Measurements from ENCODE around the gene PDE3A.

The PDE3A gene

DNA sequence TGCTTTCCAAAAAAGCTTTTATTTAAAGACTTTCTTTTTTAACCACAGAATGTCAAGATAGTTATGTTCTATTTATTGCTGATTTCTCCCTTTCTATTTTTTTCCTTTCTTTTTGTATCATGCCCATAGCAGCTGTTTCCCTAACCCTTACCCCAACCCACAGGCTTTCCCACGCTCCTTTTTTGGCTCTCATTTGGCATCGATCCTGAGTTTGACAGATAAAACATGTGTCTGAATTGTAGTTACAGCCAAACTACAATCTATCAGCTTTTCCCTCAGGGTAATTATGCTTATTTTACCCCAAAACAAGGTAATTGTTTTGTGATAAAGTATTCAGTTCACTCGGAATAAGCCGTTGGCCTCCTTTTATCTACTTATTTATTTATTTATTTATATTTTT is 46.7 kb downstream of the PDE3A start:
- in situ Hi-C loops (cut with HindIII; ENCODE audit: low pct_unique_long_range_greater_than_20kb, low sequenced_read_pairs), result no loop called here
- no peak for TF ChIP-seq JUND (IDR thresholded peaks at IDR 0.05; ENCODE audit: low read depth)
- DNase-seq (ENCODE audit: low read depth in 1 of 2, low spot score in 1 of 2), result no peak

DNA sequence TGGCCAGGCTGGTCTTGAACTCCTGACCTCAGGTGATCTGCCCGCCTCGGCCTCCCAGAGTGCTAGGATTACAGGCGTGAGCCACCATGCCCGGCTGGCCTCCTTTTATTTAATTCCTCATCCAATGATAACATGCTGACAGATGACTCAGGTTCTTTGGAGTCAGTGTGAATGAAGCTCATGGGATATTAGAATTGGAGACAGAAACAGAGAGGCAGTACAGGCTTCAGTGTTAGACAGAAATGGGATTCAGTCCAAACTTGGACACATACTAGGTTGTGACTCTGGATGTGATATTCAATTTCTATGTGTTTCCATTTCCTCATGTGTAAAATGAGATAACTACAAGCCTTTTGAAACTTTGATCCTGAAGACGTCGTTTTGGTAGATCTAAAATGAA is 47.3 kb downstream of the PDE3A start:
- TF ChIP-seq JUND (IDR thresholded peaks at IDR 0.05; ENCODE audit: low read depth), result no peak
- in situ Hi-C loops (cut with HindIII; ENCODE audit: low pct_unique_long_range_greater_than_20kb, low sequenced_read_pairs), result no loop called here
- DNase-seq (ENCODE audit: low read depth in 1 of 2, low spot score in 1 of 2), result no peak

DNA sequence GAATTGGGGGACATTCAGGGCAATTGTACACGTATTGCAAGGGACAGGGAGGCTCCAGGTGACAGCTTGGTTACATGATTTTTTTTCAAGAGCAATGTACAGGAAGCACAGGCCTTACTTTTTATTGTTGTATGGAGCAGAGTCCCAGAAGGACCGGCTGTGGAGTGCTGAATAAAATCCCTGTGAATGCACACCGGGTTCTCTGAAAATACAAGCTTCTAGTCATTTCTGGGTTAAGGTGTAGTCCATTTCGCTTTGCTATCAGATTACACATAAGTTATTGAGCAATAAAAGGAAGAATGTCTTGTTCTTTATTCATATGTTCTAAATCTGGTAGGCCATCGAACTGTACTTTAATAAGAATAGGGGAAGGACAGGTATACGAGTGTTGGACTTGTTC is 52.2 kb downstream of the PDE3A start:
- no peak for DNase-seq (ENCODE audit: low read depth in 1 of 2, low spot score in 1 of 2)
- no peak for TF ChIP-seq JUND (IDR thresholded peaks at IDR 0.05; ENCODE audit: low read depth)
- in situ Hi-C loops (cut with HindIII; ENCODE audit: low pct_unique_long_range_greater_than_20kb, low sequenced_read_pairs), result no loop called here

DNA sequence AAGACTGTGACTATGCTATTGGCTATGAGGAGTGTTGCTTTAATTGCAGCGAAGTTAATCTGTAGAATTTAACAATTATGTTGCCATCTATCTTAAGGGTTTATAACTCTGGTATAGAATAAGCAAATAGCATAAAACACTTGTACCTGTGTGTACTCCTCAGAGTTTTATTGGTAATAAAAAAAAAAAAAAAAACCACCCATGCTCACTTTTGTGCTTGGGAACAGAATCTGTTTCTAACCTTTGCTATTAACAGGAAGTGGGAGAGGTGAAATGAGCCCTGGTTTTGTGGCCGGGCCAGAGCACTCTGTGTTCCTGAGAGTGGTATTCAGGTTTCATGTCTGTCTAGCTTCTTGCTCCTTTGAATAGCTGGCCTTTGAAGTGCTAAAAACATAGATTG is 53.1 kb downstream of the PDE3A start:
- TF ChIP-seq JUND (IDR thresholded peaks at IDR 0.05; ENCODE audit: low read depth), result no peak
- in situ Hi-C loops (cut with HindIII; ENCODE audit: low pct_unique_long_range_greater_than_20kb, low sequenced_read_pairs), result no loop called here
- DNase-seq (ENCODE audit: low read depth in 1 of 2, low spot score in 1 of 2), result no peak

DNA sequence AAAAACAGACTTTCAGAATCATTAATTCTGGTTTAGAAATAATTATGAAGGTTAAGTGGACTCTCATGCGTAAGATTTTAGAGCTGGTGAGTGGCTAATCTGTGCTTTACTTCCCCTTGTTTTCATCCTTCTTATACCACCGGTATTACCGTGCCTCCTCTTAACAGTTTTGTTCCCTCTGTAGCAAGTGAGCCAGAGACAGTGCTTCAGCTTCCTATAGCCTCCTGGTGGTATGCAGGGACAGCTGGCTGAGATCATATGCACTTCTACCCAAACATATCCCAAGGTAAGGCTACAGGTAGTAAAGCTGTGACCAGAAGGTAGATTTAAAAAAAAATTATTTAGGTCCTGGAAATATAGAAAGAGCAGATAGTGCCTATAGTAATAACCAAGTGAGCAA is 55.2 kb downstream of the PDE3A start:
- in situ Hi-C loops (cut with HindIII; ENCODE audit: low pct_unique_long_range_greater_than_20kb, low sequenced_read_pairs), result no loop called here
- no peak for TF ChIP-seq JUND (IDR thresholded peaks at IDR 0.05; ENCODE audit: low read depth)
- no peak for DNase-seq (ENCODE audit: low read depth in 1 of 2, low spot score in 1 of 2)

DNA sequence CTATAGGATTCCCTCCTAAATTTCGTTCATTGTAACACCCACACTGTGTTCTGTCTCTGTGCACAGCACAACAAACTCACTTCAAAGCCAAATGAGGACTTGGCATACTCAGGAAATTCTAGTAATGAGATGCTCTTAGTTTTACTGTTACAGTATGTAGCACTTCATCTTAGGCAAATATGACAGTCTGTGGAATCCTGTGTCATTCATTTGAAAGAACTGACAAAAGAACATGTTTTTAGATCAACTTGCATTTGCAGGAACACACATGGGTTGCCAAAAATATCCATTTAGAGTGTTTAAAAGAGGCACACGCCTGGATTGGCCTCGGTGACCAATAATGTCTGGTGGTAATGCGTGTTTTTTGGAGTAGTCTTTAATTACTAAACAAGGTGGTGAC is 56.5 kb downstream of the PDE3A start:
- DNase-seq (ENCODE audit: low read depth in 1 of 2, low spot score in 1 of 2), result no peak
- no peak for TF ChIP-seq JUND (IDR thresholded peaks at IDR 0.05; ENCODE audit: low read depth)
- in situ Hi-C loops (cut with HindIII; ENCODE audit: low pct_unique_long_range_greater_than_20kb, low sequenced_read_pairs), result no loop called here

DNA sequence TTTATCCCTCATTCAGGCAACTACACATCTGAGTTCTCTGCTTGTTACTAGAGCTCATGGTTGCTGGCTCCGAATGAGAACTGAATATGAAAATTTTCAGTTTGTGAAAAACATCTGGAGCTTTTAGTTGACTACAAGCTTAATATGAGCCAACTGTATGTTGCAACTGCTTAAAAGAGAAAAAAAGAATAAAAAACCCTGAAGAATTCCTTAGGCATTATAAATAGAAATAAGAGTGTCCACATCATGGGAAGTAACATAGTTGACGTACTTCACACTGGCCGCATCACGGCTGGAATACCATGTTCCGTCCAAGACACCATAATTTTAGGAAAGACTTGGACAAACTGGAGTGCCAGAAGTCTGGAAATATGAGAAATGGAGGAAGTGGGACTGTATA is 57.9 kb downstream of the PDE3A start:
- TF ChIP-seq JUND (IDR thresholded peaks at IDR 0.05; ENCODE audit: low read depth), result no peak
- DNase-seq (ENCODE audit: low read depth in 1 of 2, low spot score in 1 of 2), result no peak
- in situ Hi-C loops (cut with HindIII; ENCODE audit: low pct_unique_long_range_greater_than_20kb, low sequenced_read_pairs), result no loop called here

DNA sequence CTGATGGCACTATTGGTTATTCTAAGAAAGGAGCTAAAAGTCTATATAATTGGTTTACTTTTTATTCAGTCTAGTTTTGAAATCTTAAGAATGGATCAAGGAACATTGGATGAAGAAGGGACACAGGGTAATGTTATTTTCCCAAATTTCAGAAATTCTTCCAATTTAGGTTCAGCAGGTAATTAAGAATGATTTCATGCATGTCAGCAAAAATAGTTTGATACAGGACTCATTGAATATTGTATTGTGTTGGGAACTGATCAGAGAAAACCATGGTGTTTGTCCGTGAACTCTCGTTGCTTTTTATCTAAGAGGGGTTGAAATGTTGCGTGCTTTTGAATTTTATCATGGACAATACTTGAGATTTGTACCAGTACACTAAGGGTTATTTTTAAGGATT is 58.6 kb downstream of the PDE3A start:
- in situ Hi-C loops (cut with HindIII; ENCODE audit: low pct_unique_long_range_greater_than_20kb, low sequenced_read_pairs), result no loop called here
- no peak for DNase-seq (ENCODE audit: low read depth in 1 of 2, low spot score in 1 of 2)
- no peak for TF ChIP-seq JUND (IDR thresholded peaks at IDR 0.05; ENCODE audit: low read depth)

DNA sequence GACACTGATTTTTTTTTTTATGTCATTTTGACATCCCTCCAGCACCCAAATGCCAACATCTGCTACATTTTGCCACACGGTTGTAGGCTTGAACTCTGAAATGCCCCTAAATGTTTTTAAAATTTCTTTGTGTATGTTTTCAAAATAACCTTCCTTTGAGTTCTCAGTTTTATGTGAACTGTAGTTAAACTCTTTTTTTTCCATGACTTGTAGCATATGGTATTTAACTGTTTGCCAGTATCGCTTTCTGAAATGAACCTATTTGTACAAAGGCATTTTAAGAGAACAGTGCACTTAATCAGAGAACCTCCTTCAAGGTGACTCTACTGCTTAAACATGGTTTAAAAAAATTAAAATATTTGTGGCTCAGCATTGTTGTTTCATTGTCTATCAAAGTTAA is 61.5 kb downstream of the PDE3A start:
- in situ Hi-C loops (cut with HindIII; ENCODE audit: low pct_unique_long_range_greater_than_20kb, low sequenced_read_pairs), result no loop called here
- no peak for DNase-seq (ENCODE audit: low read depth in 1 of 2, low spot score in 1 of 2)

DNA sequence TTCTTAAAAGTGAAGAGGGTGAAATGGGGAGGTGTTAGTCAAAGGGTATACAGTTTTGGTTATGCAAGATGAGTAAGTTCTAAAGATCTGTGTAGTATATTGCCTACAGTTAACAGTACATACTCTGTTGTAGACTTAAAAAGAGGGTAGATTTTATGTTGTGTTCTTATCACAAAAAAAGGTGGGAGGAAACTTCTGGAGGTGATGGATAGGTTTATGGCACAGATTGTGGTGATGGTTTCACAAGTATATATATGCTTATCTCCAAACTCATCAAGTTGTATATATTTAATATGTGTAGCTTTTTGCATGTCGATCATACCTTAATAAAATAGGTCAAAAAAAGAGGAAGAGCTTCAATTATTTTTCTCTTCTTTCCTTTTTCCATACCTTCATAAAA is 64.0 kb downstream of the PDE3A start:
- TF ChIP-seq JUND (IDR thresholded peaks at IDR 0.05; ENCODE audit: low read depth), result no peak
- DNase-seq (ENCODE audit: low read depth in 1 of 2, low spot score in 1 of 2), result no peak
- in situ Hi-C loops (cut with HindIII; ENCODE audit: low pct_unique_long_range_greater_than_20kb, low sequenced_read_pairs), result no loop called here

More for the DNA sequence above, 61.5 kb downstream of the PDE3A start:
- no peak for TF ChIP-seq JUND (IDR thresholded peaks at IDR 0.05; ENCODE audit: low read depth)

DNA sequence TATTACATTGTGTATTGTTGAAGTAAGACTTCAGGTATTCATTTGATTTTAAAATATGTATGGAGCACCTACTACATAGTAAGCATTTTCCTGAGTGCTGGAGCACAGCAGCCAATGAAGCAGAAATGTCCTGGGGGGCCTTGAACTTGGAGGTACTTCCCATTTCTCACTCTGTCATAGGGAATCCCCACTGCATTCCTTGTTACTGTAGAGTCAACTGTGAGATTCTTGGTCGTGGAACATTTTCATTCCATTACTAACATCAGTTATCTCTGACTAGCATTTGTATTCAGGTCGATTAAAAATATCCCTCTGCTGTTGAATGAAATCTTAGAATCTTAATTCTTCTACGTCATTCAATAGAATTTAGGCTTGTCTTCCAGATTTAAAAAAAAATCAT is 66.7 kb downstream of the PDE3A start:
- in situ Hi-C loops (cut with HindIII; ENCODE audit: low pct_unique_long_range_greater_than_20kb, low sequenced_read_pairs), result no loop called here
- TF ChIP-seq JUND (IDR thresholded peaks at IDR 0.05; ENCODE audit: low read depth), result no peak
- no peak for DNase-seq (ENCODE audit: low read depth in 1 of 2, low spot score in 1 of 2)

DNA sequence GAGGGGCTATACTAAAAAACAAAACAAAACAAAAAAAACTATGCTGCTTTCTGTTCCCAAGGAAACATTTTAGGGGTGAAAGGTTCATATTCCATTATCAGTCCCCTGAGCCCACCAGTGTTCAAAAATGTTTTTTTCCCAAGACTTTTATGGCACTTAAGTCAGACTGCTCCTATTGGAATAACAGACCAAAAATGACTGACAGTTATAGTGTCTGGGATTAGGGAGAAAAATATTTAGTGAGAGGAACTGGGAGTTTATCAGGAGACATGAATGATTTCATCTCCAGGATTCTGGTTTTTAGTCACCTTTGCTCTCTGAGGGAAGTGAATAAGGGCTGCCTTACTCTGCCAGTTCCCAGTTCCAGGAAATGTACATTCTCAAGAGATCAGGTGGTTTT is 68.0 kb downstream of the PDE3A start:
- no peak for TF ChIP-seq JUND (IDR thresholded peaks at IDR 0.05; ENCODE audit: low read depth)
- no peak for DNase-seq (ENCODE audit: low read depth in 1 of 2, low spot score in 1 of 2)
- in situ Hi-C loops (cut with HindIII; ENCODE audit: low pct_unique_long_range_greater_than_20kb, low sequenced_read_pairs), result no loop called here

DNA sequence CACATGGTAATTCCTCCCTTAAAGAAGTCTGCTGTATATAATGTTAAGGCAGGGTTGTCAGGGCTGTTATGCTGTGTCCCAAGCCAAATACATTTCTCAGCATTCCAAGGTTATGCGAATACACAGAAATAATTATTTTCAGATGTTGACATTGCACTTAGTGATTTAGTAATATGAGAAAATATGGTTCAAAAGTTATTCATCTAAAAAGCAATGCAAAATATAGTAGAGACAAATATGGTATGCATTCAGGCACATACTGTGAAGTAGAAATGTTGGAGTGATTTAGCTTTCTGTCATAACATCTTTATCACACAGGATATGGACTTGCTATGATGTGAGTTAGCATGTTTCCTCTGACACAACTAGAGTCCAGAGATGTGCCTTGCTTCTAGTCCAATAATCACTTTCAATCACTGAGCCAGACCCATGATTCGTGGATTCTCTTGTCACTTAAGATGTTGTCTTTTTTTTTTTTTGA is 70.0 kb downstream of the PDE3A start:
- TF ChIP-seq JUND (IDR thresholded peaks at IDR 0.05; ENCODE audit: low read depth), result no peak
- in situ Hi-C loops (cut with HindIII; ENCODE audit: low pct_unique_long_range_greater_than_20kb, low sequenced_read_pairs), result no loop called here
- DNase-seq (ENCODE audit: low read depth in 1 of 2, low spot score in 1 of 2), result no peak

DNA sequence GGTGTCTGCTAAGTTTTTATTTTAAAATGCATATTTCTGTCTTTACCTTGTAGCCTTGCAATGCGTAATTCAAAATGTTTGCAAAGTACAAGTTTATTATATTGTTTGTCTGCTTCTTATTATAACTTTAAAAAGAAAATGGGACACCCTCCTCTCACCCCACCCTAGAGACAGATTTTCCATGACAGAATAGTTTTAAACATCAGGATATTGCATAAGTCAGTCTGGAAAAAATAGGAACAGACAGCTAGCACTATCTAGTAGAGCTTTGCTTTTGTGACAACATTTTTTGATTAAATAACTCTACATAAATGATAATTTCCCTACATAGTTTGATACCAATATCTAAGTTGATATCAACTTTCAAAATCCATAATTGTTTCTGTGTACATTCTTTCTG is 71.3 kb downstream of the PDE3A start:
- in situ Hi-C loops (cut with HindIII; ENCODE audit: low pct_unique_long_range_greater_than_20kb, low sequenced_read_pairs), result no loop called here
- TF ChIP-seq JUND (IDR thresholded peaks at IDR 0.05; ENCODE audit: low read depth), result no peak
- no peak for DNase-seq (ENCODE audit: low read depth in 1 of 2, low spot score in 1 of 2)

Measured in T47D (cell line).